Trophoblast cell (in vitro differentiated cells and primary cell): ENCODE data around the gene BRDT.

Source experiments
- DNase-seq, 2 donors: peaks; one replicate each; pipeline ENCODE4 v3.0.0-alpha.2; 2016
- H2AFZ ChIP-seq: 2 replicates; pipeline ENCODE4 v1.6.1; 2013; ENCODE audit warnings: low read length, moderate library complexity, mild to moderate bottlenecking; ENCODE audit not compliant: insufficient read depth, poor library complexity
- H2AK5ac ChIP-seq: 2 replicates; pipeline ENCODE4 v1.6.1; 2013; ENCODE audit warnings: mild to moderate bottlenecking, low read length
- H2BK120ac ChIP-seq: 2 replicates; pipeline ENCODE4 v1.6.1; 2013; ENCODE audit warnings: low read length, mild to moderate bottlenecking, moderate library complexity; ENCODE audit not compliant: insufficient read depth, poor library complexity
- H2BK12ac ChIP-seq: 2 replicates; pipeline ENCODE4 v1.6.1; 2013; ENCODE audit warnings: mild to moderate bottlenecking, low read length, moderate library complexity
- H2BK5ac ChIP-seq: 2 replicates; pipeline ENCODE4 v1.6.1; 2013; ENCODE audit warnings: low read length, low read depth, moderate library complexity, mild to moderate bottlenecking; ENCODE audit not compliant: poor library complexity
- H3K14ac ChIP-seq: 2 replicates; pipeline ENCODE4 v1.6.1; 2013; ENCODE audit warnings: mild to moderate bottlenecking, low read length
- H3K18ac ChIP-seq: 2 replicates; pipeline ENCODE4 v1.6.1; 2013; ENCODE audit warnings: mild to moderate bottlenecking, low read length
- H3K23ac ChIP-seq: 2 replicates; pipeline ENCODE4 v1.6.1; 2013; ENCODE audit warnings: low read length
- H3K27ac ChIP-seq: 2 replicates; pipeline ENCODE4 v1.5.1; 2013; ENCODE audit warnings: low read depth, mild to moderate bottlenecking, inconsistent platforms, low read length, moderate library complexity
- H3K27me3 ChIP-seq: 2 replicates; pipeline ENCODE4 v1.6.1; 2013; ENCODE audit warnings: inconsistent platforms, mild to moderate bottlenecking, low read length, moderate library complexity; ENCODE audit not compliant: insufficient read depth
- H3K36me3 ChIP-seq, 2 experiments: 1 replicate in 1 of 2; 2 replicates in 1 of 2; pipeline ENCODE4 v1.6.1; 2013; ENCODE audit warnings: low read length in 2 of 2, mild to moderate bottlenecking in 2 of 2, moderate library complexity in 1 of 2; ENCODE audit not compliant: insufficient read depth in 2 of 2, control insufficient read depth in 1 of 2
- H3K4ac ChIP-seq: 2 replicates; pipeline ENCODE4 v1.6.1; 2013; ENCODE audit warnings: low read depth, mild to moderate bottlenecking, low read length, moderate library complexity
- H3K4me1 ChIP-seq, 2 experiments: 1 replicate in 1 of 2; 2 replicates in 1 of 2; pipeline ENCODE4 v1.6.1; 2013; ENCODE audit warnings: low read length in 2 of 2, mild to moderate bottlenecking in 2 of 2, moderate library complexity in 1 of 2; ENCODE audit not compliant: insufficient read depth in 2 of 2, control insufficient read depth in 1 of 2
- H3K4me2 ChIP-seq: 2 replicates; pipeline ENCODE4 v1.6.1; 2013; ENCODE audit warnings: inconsistent platforms, mild to moderate bottlenecking, low read length, moderate library complexity
- H3K4me3 ChIP-seq: 2 replicates; pipeline ENCODE4 v1.5.1; 2013; ENCODE audit warnings: mild to moderate bottlenecking, low read depth, low read length, inconsistent platforms
- H3K79me1 ChIP-seq: one replicate; pipeline ENCODE4 v1.6.1; 2013; ENCODE audit warnings: low read length
- H3K79me2 ChIP-seq: 2 replicates; pipeline ENCODE4 v1.6.1; 2013; ENCODE audit warnings: low read length, mild to moderate bottlenecking; ENCODE audit not compliant: control insufficient read depth, insufficient read depth, poor library complexity
- H3K9ac ChIP-seq: 2 replicates; pipeline ENCODE4 v1.6.1; 2013; ENCODE audit warnings: mild to moderate bottlenecking, low read length
- H3K9me3 ChIP-seq: 2 replicates; pipeline ENCODE4 v1.6.1; 2013; ENCODE audit warnings: low read depth, mild to moderate bottlenecking, control low read depth, inconsistent platforms, low read length; ENCODE audit not compliant: insufficient read depth
- H4K12ac ChIP-seq: 2 replicates; pipeline ENCODE4 v1.6.1; 2013; ENCODE audit warnings: low read depth, mild to moderate bottlenecking, low read length, moderate library complexity
- H4K8ac ChIP-seq: 2 replicates; pipeline ENCODE4 v1.6.1; 2013; ENCODE audit warnings: low read depth, mild to moderate bottlenecking, low read length, moderate library complexity
- H4K91ac ChIP-seq: one replicate; pipeline ENCODE4 v1.6.1; 2013; ENCODE audit warnings: low read depth, mild to moderate bottlenecking, low read length, moderate library complexity
- WGBS: extraction: QIAGEN DNeasy Blood & Tissue Kit; methylation state at CpG from one replicate; pipeline ENCODE4 v1.1.7; 2013; ENCODE audit warnings: missing lambda C conversion rate; ENCODE audit not compliant: insufficient read length, insufficient coverage; ENCODE audit errors: extremely low coverage; 5-methylcytosine and 5-hydroxymethylcytosine counted together

The BRDT gene

GRCh38 chr1:91937613-91938012 is 11.6 kb upstream of the BRDT start:
- no CpG with 5 or more reads among the region's 10 CpGs for WGBS
- Histone ChIP-seq H2BK120ac (no peak overlapping the region), H4K8ac (no peak overlapping the region), H2BK5ac (no peak overlapping the region), H2AFZ (no peak overlapping the region), H3K9me3 (no peaks in the 10 kb centered on the region), H4K12ac (no peak overlapping the region), H3K79me1 (no peaks in the 10 kb centered on the region), H3K27ac (no peak overlapping the region), H2AK5ac (no peak overlapping the region), H3K23ac (no peak overlapping the region), H3K27me3 (no peaks in the 10 kb centered on the region), H3K4me1 (no peaks in the 10 kb centered on the region), H4K91ac (no peak overlapping the region), H3K4me3 (no peak overlapping the region), H3K4ac (no peak overlapping the region), H2BK12ac (no peak overlapping the region), H3K36me3 (no peaks in the 10 kb centered on the region), H3K14ac (no peak overlapping the region), H3K9ac (no peak overlapping the region), H3K4me2 (no peak overlapping the region), H3K79me2 (no peaks in the 10 kb centered on the region), H3K18ac (no peak overlapping the region)
- DNase-seq: no peak

DNA sequence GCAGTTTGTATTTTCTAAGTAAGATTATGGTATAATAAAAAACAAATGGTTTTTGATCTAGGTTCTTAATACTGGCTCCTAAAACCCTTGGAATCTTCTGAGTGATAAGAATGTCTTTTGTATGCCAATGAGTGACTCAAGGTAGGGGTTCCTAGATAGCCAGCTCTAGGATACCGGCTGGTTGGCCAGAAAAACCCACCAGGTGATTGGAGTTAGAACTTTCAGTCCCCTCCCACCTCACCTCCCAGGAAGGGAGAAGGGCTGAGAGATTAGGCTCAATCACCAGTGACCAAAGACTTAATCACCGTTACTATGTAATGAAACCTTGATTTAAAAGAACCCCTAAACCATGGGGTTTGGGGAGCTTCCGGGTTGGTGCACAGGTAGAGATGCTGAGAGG is 8.7 kb upstream of the BRDT start:
- no peak overlapping the region for H4K12ac ChIP-seq
- H3K9ac ChIP-seq: no peak overlapping the region
- H3K27me3 ChIP-seq: no peaks in the 10 kb centered on the region
- no peak overlapping the region for H2BK12ac ChIP-seq
- no peak overlapping the region for H3K4ac ChIP-seq
- H3K4me2 ChIP-seq: no peak overlapping the region
- H3K4me3 ChIP-seq: no peak overlapping the region
- H3K79me2 ChIP-seq: no peaks in the 10 kb centered on the region
- H2BK5ac ChIP-seq: no peak overlapping the region
- H2AK5ac ChIP-seq: no peak overlapping the region
- H3K18ac ChIP-seq: no peak overlapping the region
- no peak overlapping the region for H2BK120ac ChIP-seq
- H4K91ac ChIP-seq: no peak overlapping the region
- WGBS: no CpG with 5 or more reads among the region's 3 CpGs
- DNase-seq: no peak
- H3K79me1 ChIP-seq: no peaks in the 10 kb centered on the region
- no peak overlapping the region for H2AFZ ChIP-seq
- H3K14ac ChIP-seq: no peak overlapping the region
- H3K4me1 ChIP-seq: no peaks in the 10 kb centered on the region
- no peak overlapping the region for H3K23ac ChIP-seq
- no peak overlapping the region for H3K27ac ChIP-seq
- no peaks in the 10 kb centered on the region for H3K36me3 ChIP-seq
- no peaks in the 10 kb centered on the region for H3K9me3 ChIP-seq
- no peak overlapping the region for H4K8ac ChIP-seq

DNA sequence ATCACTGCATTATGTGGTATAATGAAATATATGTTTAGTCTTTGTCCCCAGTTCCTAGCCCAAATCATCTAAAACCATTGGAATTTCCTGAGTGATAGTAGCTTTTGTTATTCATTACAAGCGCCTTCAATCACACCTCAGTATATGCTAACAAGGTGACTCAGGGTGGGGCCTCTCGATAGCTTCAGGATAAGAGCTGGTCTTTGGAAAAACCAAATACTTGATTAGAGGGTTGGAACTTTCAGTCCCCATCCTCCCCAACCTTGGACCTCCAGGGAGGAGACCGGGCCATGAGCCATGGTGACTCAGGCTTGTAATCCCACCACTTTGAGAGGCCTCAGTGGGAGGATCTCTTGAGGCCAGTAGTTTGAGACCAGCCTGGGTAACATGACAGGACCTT is 5.1 kb upstream of the BRDT start:
- H2AFZ ChIP-seq: no peak overlapping the region
- H3K14ac ChIP-seq: no peak overlapping the region
- no peaks in the 10 kb centered on the region for H3K79me1 ChIP-seq
- H3K4me1 ChIP-seq: no peaks in the 10 kb centered on the region
- no peak overlapping the region for H3K23ac ChIP-seq
- no peak overlapping the region for H2BK12ac ChIP-seq
- no peak overlapping the region for H3K4ac ChIP-seq
- H2BK5ac ChIP-seq: no peak overlapping the region
- no peak overlapping the region for H3K18ac ChIP-seq
- H3K36me3 ChIP-seq: no peaks in the 10 kb centered on the region
- DNase-seq: no peak
- no peaks in the 10 kb centered on the region for H3K9me3 ChIP-seq
- no peak overlapping the region for H4K8ac ChIP-seq
- H3K27me3 ChIP-seq: no peaks in the 10 kb centered on the region
- H3K9ac ChIP-seq: no peak overlapping the region
- H3K4me2 ChIP-seq: no peak overlapping the region
- no peak overlapping the region for H3K27ac ChIP-seq
- no peaks in the 10 kb centered on the region for H3K79me2 ChIP-seq
- WGBS: no CpG with 5 or more reads among the region's 3 CpGs
- H4K12ac ChIP-seq: no peak overlapping the region
- H2AK5ac ChIP-seq: no peak overlapping the region
- H2BK120ac ChIP-seq: no peak overlapping the region
- H4K91ac ChIP-seq: no peak overlapping the region
- H3K4me3 ChIP-seq: no peak overlapping the region

GRCh38 chr1:91948097-91948496 is 1.1 kb upstream of the BRDT start:
- H3K23ac ChIP-seq: no peak overlapping the region
- no peak overlapping the region for H2AK5ac ChIP-seq
- H2BK5ac ChIP-seq: no peak overlapping the region

More at GRCh38 chr1:91948097-91948496, 1.1 kb upstream of the BRDT start:
- H3K27me3 ChIP-seq: no peaks in the 10 kb centered on the region
- no peak overlapping the region for H3K18ac ChIP-seq
- WGBS: no CpG with 5 or more reads among the region's 4 CpGs
- H2AFZ ChIP-seq: no peak overlapping the region
- H4K8ac ChIP-seq: no peak overlapping the region
- no peak overlapping the region for H3K4me3 ChIP-seq
- no peak overlapping the region for H3K14ac ChIP-seq
- no peaks in the 10 kb centered on the region for H3K9me3 ChIP-seq
- no peak overlapping the region for H2BK120ac ChIP-seq
- H3K9ac ChIP-seq: no peak overlapping the region
- no peak overlapping the region for H3K4me2 ChIP-seq
- H3K4ac ChIP-seq: no peak overlapping the region
- H4K91ac ChIP-seq: no peak overlapping the region
- H4K12ac ChIP-seq: no peak overlapping the region
- H3K36me3 ChIP-seq: no peaks in the 10 kb centered on the region
- no peak for DNase-seq
- H3K27ac ChIP-seq: no peak overlapping the region
- H3K4me1 ChIP-seq: no peaks in the 10 kb centered on the region
- H3K79me2 ChIP-seq: no peaks in the 10 kb centered on the region
- H2BK12ac ChIP-seq: no peak overlapping the region
- no peaks in the 10 kb centered on the region for H3K79me1 ChIP-seq
